Measurements from ENCODE around the gene GNAT1. TPM values are rescaled to one million over a fixed set of nuclear protein-coding genes. Genes with fewer than 3 reads are reported as not detected.

Gene GNAT1
- total RNA-seq = not detected in 2 replicates

DNA sequence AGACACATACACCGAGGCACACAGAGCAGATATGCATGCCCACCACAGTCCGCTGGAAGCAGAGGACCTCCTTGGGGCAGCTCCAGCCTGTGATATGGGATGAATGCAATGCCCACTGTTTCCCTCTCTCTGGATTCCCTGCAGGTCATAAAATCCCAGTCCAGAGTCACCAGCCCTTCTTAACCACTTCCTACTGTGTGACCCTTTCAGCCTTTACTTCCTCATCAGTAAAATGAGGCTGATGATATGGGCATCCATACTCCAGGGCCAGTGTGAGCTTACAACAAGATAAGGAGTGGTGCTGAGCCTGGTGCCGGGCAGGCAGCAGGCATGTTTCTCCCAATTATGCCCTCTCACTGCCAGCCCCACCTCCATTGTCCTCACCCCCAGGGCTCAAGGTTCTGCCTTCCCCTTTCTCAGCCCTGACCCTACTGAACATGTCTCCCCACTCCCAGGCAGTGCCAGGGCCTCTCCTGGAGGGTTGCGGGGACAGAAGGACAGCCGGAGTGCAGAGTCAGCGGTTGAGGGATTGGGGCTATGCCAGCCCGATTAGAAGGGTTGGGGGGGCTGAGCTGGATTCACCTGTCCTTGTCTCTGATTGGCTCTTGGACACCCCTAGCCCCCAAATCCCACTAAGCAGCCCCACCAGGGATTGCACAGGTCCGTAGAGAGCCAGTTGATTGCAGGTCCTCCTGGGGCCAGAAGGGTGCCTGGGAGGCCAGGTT is at the start of gene GNAT1:
Gene GNAT1, plus strand, starts transcription at position 675 of the 725 bp plus-strand sequence. CDS start 116 bp downstream, outside the sequence.
- Mint-ChIP-seq H3K36me3 (ENCODE audit: low read depth) (no peaks in the 10 kb centered on the region), H3K27ac (no peak within 1 kb of the TSS), H3K27me3 (peaks cover 11% of the 10 kb centered on the region), H3K9me3 (no peaks in the 10 kb centered on the region), H3K4me1 (peaks cover 18% of the 10 kb centered on the region), H3K4me3 (no peak within 1 kb of the TSS)
- ATAC-seq (ENCODE audit: low read depth) = no peak
- TF ChIP-seq, protein P1, sequence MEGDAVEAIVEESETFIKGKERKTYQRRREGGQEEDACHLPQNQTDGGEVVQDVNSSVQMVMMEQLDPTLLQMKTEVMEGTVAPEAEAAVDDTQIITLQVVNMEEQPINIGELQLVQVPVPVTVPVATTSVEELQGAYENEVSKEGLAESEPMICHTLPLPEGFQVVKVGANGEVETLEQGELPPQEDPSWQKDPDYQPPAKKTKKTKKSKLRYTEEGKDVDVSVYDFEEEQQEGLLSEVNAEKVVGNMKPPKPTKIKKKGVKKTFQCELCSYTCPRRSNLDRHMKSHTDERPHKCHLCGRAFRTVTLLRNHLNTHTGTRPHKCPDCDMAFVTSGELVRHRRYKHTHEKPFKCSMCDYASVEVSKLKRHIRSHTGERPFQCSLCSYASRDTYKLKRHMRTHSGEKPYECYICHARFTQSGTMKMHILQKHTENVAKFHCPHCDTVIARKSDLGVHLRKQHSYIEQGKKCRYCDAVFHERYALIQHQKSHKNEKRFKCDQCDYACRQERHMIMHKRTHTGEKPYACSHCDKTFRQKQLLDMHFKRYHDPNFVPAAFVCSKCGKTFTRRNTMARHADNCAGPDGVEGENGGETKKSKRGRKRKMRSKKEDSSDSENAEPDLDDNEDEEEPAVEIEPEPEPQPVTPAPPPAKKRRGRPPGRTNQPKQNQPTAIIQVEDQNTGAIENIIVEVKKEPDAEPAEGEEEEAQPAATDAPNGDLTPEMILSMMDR (IDR thresholded peaks at IDR 0.05) = no peak
- intact Hi-C loops (cut with micrococcal nuclease) = loop anchor here (5.0 kb wide), 1 partner anchor 1174 kb away; the partner anchor contains the start of gene DALRD3
- CTCF ChIA-PET = interaction anchor here (1.1 to 5.4 kb wide), 2 partner anchors 35 to 56 kb away, joined by 5 to 100 read pairs; no protein-coding TSS in a partner anchor
- no peak for DNase-seq
- POLR2A ChIA-PET = interaction anchor here (0.6 kb wide), 1 partner anchor 14 kb away, joined by 6 read pairs; the partner anchor contains the start of gene SLC38A3

DNA sequence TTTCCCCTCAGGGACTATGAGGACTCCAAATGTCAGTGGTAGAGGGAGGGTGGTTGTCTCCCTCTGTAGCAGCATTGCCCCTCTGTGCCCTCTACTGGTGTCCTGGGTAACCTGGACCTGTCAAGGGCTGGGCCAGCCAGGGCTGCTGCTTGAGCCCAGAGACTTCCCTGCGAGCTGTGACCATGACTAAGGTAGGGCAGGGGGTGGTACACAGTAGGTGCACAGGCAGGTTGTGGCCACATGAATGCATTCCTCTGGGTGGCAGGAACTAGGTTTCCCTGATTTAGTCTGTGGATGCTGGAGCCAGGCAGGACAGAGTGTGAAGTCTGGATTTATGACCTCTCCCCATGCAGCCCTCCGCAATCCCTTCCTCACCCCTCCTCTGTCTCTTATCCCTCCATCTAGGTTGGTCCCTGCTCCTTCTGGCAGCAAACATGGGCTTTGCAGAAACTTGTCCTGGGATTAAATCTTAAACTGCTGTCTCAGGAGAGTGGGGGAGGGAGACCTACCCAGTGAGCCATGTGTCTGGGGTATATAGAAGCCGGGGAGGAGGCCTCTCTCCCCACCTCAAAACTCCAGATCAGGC is 45.0 kb upstream of the GNAT1 start:
- ATAC-seq (ENCODE audit: low read depth) (no peak), DNase-seq (no peak)
- Mint-ChIP-seq H3K36me3 (ENCODE audit: low read depth) (no peaks in the 10 kb centered on the region), H3K27ac (no peak overlapping the region), H3K27me3 (peaks cover 4% of the 10 kb centered on the region), H3K4me3 (no peak overlapping the region), H3K9me3 (no peaks in the 10 kb centered on the region), H3K4me1 (no peaks in the 10 kb centered on the region)
- TF ChIP-seq, protein P1 (IDR thresholded peaks at IDR 0.05) = no peak
- intact Hi-C loops (cut with micrococcal nuclease) = no loop called here
- POLR2A ChIA-PET = no interaction called here
- CTCF ChIA-PET = no interaction called here

DNA sequence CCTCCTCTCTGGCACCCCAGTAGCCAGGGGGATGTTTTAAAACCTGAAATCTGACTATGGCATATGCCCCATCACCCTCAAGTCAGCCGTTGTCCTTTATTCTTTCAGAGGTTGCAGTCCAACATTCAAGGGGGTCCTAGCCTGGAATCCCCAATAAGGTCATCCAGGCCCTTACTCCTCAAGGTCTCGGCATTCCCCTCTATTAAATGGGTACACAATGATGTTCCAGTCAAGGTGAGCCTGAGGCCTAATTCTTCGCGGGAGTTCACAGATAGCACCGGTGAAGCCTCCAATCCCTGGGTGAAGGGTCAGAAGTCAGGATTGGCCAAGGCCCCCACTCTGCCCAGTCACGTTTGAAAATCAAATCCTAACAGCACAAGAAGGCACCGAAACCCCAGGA is 44.4 kb upstream of the GNAT1 start:
- intact Hi-C loops (cut with micrococcal nuclease) = no loop called here
- H3K4me1 Mint-ChIP-seq = no peaks in the 10 kb centered on the region
- H3K27ac Mint-ChIP-seq = no peak overlapping the region
- ChIA-PET POLR2A (no interaction called here), CTCF (no interaction called here)
- H3K9me3 Mint-ChIP-seq = no peaks in the 10 kb centered on the region
- H3K36me3 Mint-ChIP-seq (ENCODE audit: low read depth) = no peaks in the 10 kb centered on the region
- no peak overlapping the region for H3K4me3 Mint-ChIP-seq
- peaks cover 4% of the 10 kb centered on the region for H3K27me3 Mint-ChIP-seq
- DNase-seq (no peak), ATAC-seq (ENCODE audit: low read depth) (no peak)
- TF ChIP-seq, protein P1 (IDR thresholded peaks at IDR 0.05) = no peak

DNA sequence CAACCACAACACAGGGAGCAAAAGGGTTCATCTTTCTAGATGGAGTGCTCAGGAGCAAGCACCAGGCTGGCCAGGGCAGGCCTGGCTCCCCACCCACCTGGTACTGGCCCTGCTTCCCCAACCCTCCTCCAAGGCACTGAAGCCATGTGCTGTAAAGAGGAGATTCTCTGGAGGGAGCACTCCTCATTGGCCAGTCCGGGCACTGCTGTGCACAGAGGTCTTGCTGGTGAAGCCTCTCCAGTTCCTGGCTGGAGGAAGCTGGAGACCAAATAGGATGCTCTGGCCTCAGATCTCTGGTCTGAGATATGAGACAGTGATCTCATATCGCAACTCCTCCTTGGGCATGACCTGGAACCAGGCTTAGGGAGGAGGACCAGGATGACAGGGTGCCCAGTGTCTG is 44.0 kb upstream of the GNAT1 start:
- intact Hi-C loops (cut with micrococcal nuclease) = no loop called here
- ChIA-PET CTCF (no interaction called here), POLR2A (no interaction called here)
- TF ChIP-seq, protein P1 (IDR thresholded peaks at IDR 0.05) = no peak
- no peaks in the 10 kb centered on the region for H3K36me3 Mint-ChIP-seq (ENCODE audit: low read depth)
- no peak overlapping the region for H3K27ac Mint-ChIP-seq
- H3K4me3 Mint-ChIP-seq = no peak overlapping the region
- DNase-seq (no peak), ATAC-seq (ENCODE audit: low read depth) (no peak)
- no peaks in the 10 kb centered on the region for H3K9me3 Mint-ChIP-seq
- H3K27me3 Mint-ChIP-seq = peaks cover 4% of the 10 kb centered on the region
- no peaks in the 10 kb centered on the region for H3K4me1 Mint-ChIP-seq

DNA sequence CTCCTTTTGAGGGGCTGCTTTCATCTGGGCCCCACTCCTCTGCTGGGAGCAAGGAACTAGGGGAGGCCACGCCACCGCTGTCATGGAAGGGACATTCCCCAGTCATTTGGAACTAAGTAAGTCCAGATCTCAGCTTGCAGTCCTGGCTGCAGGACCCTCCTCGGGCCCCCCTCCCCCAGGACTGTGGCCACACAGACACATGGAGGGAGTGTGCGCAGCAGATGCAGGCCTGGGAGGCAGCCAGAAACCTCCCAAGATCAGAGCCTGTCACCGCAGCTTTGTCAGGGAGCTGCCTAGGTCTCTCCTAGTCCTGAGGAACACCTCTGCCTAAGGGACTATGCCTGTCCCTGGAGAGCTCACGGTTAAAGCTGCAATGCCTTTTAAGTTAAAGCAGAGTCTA is 43.5 kb upstream of the GNAT1 start:
- H3K36me3 Mint-ChIP-seq (ENCODE audit: low read depth) = no peaks in the 10 kb centered on the region
- H3K27me3 Mint-ChIP-seq = peaks cover 5% of the 10 kb centered on the region
- ChIA-PET POLR2A (no interaction called here), CTCF (no interaction called here)
- intact Hi-C loops (cut with micrococcal nuclease) = no loop called here
- DNase-seq (no peak), ATAC-seq (ENCODE audit: low read depth) (no peak)
- H3K27ac Mint-ChIP-seq = no peak overlapping the region
- no peak overlapping the region for H3K4me3 Mint-ChIP-seq
- TF ChIP-seq, protein P1 (IDR thresholded peaks at IDR 0.05) = no peak
- H3K4me1 Mint-ChIP-seq = no peaks in the 10 kb centered on the region
- H3K9me3 Mint-ChIP-seq = no peaks in the 10 kb centered on the region

Data from activated B cell treated with CpG ODN at 0.5 μM for 24 hours (primary cell).